GM19395 (cell line): ENCODE measurements around the gene SETBP1.

Source experiments
- ATAC-seq: cut with Tn5 transposase; IDR thresholded peaks from one replicate; pipeline ENCODE4 v1.9.1; 2021; ENCODE audit warnings: mild to moderate bottlenecking, moderate library complexity; ENCODE audit not compliant: unreplicated experiment

SETBP1 gene

DNA sequence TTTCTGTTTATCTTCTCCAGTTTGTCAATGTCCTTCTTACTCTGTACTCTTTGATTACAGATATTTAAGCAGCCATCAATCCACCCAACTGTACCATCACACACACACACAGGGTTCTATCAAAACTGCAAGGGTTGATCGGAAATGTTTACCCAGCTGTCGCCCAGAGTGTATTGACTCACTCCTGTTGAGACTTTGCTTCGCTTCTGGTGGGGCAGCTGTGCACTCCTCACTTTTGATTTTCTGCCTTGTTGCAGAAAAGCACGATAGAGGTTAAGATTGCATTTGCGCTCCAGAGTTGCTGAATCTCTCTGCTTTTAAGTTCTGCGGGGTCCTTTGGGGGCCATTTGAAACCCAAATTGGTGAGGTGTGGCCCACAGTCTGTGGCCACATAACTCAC lies 216.2 kb downstream of the SETBP1 start:
- ATAC-seq: no peak

- ATAC-seq: no peak
Measured at GRCh38 chr18:44897411-44897810, 216.7 kb downstream of the SETBP1 start.

DNA sequence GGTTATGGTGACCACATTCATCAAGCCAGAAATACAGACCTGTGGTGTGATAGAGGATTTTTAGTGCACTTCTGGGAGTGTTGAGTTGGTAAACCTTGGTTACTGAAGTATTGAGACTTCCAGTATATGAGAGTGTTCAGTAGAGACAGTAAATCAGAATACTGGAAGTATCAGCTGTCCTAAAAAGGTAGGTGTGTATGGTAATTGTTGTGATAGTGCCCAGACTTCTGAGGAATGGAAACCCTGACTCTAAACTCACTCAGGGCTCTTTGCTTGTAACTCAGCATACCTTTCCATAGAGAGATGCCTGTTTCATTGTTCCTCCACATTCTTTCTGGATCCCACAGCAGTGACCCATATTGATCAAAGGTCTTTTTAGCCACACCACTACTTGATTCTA lies 217.1 kb downstream of the SETBP1 start:
- ATAC-seq: no peak

DNA sequence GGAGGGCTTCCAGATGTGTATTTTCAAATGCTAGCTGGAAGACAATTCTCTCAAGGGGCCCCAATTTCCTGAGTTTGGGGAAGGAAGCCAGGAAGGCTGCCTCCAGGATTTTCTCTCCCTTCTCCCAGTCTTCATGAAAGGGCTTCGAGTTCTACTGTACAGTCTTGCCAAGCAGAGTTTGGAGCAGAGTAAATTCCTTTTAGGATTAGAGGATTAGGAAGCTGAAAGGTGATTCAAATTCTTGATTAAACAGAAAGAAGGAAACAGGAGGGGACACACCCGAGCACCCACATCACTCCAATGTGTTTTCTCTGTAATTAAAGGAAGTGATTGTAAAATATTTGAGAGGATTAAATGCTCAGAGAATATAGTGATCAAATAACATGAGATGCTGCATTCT lies 217.8 kb downstream of the SETBP1 start:
- ATAC-seq: no peak

GRCh38 chr18:44899832-44900231 lies 219.1 kb downstream of the SETBP1 start:
- ATAC-seq: no peak

DNA sequence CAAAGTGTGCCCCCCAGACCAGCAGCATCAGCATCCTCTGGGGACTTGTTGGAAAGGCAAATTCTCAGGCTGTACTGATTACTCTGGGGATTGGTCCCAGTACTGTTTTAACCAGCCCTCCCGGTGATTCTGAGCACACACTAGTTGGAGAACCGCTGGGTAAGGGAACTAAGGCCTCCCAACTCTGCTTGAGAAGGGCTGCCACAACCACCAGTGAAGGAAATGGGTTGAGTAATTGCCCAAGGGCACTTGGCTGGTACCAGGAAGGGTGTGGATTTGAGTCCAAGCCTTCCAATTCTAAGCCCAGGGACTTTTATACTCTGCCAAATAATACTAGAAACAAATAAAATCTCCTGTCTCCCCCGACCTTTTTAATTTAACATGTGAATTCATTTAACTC lies 219.9 kb downstream of the SETBP1 start:
- no peak for ATAC-seq

DNA sequence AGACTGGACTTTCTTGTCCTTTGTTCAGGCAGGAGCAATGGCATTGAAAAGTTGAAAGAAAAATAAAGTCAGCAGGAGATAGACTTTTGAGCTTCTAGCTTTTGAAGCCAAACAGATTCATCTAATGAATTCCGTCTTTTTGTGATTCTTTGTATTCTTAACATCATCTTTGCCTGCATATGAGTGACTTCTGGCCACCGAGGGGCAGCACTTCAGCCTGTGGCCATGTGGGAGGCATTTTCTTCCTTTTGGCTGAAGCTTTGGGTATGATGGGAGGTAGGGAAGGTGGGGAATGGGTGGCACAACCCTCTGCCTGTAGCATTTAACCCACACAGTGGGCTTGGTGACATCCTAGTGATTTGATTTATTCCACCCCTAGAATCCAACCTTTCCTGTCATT lies 220.6 kb downstream of the SETBP1 start:
- ATAC-seq: no peak

DNA sequence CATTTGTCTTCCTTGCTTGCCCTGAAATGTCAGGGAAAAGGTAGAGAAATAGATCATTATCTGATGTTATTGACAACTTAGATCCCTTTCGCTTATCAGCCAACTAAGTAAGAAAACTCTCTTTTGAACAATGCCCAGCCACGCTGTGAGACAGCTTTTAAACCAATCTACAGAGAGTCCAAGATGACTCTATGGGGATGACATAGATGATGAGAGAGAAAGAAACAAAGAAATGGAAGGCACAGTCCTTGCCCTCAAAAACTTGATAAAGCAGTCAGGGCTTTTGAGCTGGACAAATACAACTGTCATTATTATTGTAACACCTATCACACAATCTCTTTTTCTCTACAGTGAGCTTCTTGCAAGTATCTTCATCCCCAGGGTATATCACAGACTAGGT lies 222.6 kb downstream of the SETBP1 start:
- no peak for ATAC-seq

DNA sequence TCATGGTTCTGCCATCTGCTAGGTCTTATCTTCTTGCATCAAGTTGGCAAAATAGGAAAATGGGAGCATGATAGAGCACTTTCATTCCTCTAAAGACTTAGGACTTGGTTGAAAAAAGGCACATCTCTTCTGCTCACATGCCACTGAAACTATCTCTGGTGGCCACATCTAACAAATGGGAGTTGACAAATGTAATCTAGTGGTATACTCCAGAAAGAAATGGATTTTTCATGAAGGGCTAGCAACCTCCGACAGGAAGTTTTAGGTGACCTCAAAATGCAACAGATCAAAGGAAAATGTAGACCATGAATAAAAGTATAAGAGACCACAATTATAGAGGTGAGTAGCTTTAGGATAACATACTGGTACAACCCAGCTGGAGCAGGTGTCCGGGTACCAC lies 224.1 kb downstream of the SETBP1 start:
- no peak for ATAC-seq

- peak; percentile 91 for ATAC-seq
Measured at GRCh38 chr18:44909191-44909719, 228.6 kb downstream of the SETBP1 start.

- ATAC-seq: peak; percentile 3
Measured at GRCh38 chr18:44911260-44911659, 230.6 kb downstream of the SETBP1 start.

GRCh38 chr18:44911773-44912172 lies 231.1 kb downstream of the SETBP1 start:
- peak; percentile 35 for ATAC-seq

GRCh38 chr18:44912740-44913478 lies 232.2 kb downstream of the SETBP1 start:
- no peak for ATAC-seq

GRCh38 chr18:44914028-44914427 lies 233.3 kb downstream of the SETBP1 start:
- no peak for ATAC-seq

DNA sequence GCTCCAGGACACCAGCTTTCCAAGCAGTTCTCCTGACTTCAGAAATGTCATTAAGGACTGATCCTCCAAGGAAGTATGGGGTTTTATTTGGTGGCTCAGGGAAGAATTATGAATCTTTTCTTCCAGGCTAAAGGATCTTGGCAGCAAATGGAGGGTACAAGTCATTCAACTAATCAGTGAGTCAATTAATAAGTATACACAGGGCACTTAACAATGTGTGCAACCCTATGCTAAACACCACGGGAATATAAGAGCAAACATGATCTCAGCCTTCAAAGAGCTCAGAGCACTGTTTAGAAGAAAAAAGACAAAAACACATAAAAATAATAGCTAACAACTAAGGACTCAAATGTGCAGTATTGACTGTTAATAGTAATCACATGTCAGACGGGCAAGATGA lies 234.5 kb downstream of the SETBP1 start:
- no peak for ATAC-seq

DNA sequence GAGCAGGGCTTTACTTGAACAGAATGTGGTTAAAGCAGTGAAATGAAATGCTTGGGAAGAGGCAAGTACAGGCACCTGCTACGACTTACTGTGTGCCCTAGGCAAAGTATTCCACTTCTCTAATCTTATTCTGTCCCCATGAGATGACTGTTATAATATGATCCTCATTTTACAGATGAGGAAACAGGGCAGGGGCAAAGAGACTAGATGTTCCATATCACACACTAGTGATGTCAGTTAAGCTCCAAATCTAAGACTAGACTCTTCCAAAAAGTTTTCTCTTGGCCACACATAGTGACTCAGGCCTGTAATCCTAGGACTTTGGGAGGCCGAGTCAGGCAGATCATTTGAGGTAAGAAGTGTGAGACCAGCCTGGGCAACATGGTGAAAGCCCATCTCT lies 235.0 kb downstream of the SETBP1 start:
- no peak for ATAC-seq

- no peak for ATAC-seq
Measured at GRCh38 chr18:44916429-44917207, 235.9 kb downstream of the SETBP1 start.

GRCh38 chr18:44917216-44918141 lies 236.8 kb downstream of the SETBP1 start:
- ATAC-seq: no peak

DNA sequence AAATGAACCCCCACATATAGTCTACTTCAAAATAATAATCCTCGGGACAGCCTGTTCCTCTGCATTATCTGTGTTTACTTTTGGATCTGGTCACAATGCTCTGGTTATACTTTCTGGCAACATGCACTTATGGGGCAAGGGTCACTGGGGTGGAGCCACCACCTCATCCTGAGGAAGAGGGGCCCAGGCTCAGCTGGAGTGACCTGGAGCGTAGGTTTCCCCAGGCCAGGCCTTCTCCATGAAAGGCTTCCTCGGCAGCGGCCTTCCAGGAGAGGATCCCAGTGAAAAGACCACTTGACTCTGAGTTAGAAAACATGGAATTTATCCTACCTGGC lies 237.4 kb downstream of the SETBP1 start:
- no peak for ATAC-seq

DNA sequence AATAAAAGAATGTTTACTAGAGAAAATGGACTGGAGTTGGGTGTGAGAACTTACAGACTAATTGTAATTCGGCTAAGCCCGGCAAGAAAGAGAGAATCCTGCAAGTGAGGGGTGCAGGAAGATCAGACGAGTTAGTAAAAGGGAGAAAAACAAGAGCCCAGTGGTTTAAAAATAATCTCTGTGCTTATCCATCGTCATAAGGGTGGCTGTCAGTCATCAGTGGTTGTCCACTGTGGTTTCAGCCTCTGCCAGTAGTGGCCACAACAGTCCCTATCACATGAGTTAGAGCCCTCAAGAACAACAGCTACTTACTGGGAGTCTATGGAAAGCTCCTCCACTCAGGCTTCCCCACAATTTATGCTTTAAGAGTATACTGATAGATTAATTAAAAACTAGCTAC lies 239.8 kb downstream of the SETBP1 start:
- ATAC-seq: no peak

DNA sequence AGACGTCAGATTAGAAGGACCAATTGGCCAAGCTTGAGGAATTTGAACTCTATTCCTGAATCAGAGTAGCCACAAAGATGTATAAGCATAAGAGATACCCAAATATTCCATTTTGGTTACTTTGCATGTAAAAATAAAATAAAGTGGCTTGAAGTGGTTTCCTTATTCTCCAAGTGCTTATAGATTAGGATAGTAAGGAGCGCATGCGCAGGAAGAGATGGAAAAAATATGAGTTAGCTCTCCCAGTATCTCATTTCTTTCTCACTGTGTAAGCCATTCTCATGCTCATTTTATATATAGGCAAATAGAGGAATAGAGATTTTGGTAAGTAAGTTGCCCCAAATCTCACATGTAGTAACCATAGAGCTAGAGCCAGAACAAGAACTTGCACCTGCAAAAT lies 241.3 kb downstream of the SETBP1 start:
- no peak for ATAC-seq
